Right lobe of liver (tissue), 4 donors: ENCODE data around the gene SVEP1.

Experiments used
- CTCF ChIP-seq, 4 donors: fragments of 200-600 bp in 3 of 4; fragments of 450-650 bp in 1 of 4; IDR thresholded peaks; one replicate each; pipeline versions ENCODE4 v1.5.1 to v1.8.0; 2016 to 2022; ENCODE audit warnings: antibody characterized with exemption in 4 of 4, mild to moderate bottlenecking in 2 of 4
- POLR2A ChIP-seq: fragments of 450-650 bp; IDR thresholded peaks from one replicate; pipeline ENCODE4 v1.6.1; 2017; ENCODE audit warnings: antibody characterized with exemption, mild to moderate bottlenecking
- donor health status: DM: no; HTN: no; CAD: no.
- donor health status: DM: no; HTN: no; CAD: no.
- donor health status: DM: no; HTN: yes; CAD: no.

GRCh38 chr9:110605565-110605964 is 26.0 kb upstream of the SVEP1 start:
- no peak for TF ChIP-seq CTCF (IDR thresholded peaks at IDR 0.05)
- no peak for TF ChIP-seq POLR2A
